Measurements from ENCODE around the gene CFAP77.

Gene CFAP77

DNA sequence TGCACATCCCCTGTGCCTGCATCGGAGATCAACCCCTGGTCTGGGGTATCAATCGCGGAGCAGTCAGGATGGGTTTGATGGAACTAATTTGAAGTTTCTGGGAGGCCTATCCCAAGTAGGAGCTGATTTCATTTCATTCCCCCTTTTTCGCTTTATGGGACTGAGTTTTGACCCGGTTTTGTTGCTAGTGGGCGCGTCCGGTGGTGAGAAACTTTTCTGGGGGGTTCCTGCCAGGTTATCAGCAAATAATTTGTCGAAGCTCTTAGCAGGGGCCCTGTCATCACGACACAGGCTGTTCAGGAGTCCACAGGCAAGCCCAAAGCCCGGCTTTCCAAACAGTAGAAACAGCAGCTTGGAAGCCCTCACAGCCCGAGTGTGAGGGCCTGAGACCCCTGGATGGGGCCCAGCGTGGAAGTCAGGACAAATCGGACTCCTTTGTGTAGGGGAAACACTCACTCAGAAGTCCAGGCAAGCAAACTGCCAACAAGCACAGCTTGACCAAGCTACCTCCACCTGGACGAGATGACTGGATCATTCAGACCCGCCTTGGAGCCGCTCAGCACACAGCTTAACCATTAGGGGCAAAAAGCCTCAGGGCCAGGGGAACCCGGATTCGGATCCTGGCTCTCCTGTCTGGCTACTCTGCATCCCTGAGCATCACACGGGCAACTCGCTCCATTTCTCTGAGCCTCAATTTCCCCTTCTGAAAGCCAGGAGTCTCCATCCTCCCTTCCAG is 108.0 kb downstream of the CFAP77 start:
- H3K27ac ChIP-seq (ENCODE audit: low read depth, low read length): no peak overlapping the region
- H3K4me3 ChIP-seq (ENCODE audit: low read length): no peak overlapping the region
- H3K4me1 ChIP-seq (ENCODE audit: control insufficient read depth, insufficient read depth, low read length): no peaks in the 10 kb centered on the region
- no peak overlapping the region for H3K9ac ChIP-seq (ENCODE audit: low read length)
- H3K27me3 ChIP-seq (ENCODE audit: control insufficient read depth, insufficient read depth, low read length): no peaks in the 10 kb centered on the region
- no peaks in the 10 kb centered on the region for H3K36me3 ChIP-seq (ENCODE audit: control insufficient read depth, insufficient read depth, low read length)

DNA sequence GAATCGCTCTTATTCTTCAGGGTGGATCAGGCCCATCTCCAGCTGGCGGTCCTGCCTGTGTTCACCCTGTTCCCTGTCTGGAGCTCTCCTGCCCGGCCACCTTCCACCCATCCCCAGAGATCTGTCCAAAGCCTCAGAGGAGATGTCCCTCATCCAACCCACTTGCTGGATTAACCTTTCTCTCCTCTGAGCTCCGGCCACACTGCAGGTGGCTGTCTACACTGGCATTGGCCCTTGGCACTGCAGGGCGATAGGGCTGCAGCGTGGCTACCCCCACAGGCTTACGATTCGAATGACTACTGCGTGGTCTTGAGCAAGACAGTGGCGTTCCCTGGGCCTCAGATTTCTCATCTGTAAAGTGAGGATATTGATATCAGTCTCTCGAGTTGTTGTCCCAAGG is 108.6 kb downstream of the CFAP77 start:
- Histone ChIP-seq H3K4me1 (ENCODE audit: control insufficient read depth, insufficient read depth, low read length) (no peaks in the 10 kb centered on the region), H3K4me3 (ENCODE audit: low read length) (no peak overlapping the region), H3K27me3 (ENCODE audit: control insufficient read depth, insufficient read depth, low read length) (no peaks in the 10 kb centered on the region), H3K36me3 (ENCODE audit: control insufficient read depth, insufficient read depth, low read length) (no peaks in the 10 kb centered on the region), H3K27ac (ENCODE audit: low read depth, low read length) (no peak overlapping the region), H3K9ac (ENCODE audit: low read length) (no peak overlapping the region)

- H3K27ac ChIP-seq (ENCODE audit: low read depth, low read length): no peak overlapping the region
- H3K36me3 ChIP-seq (ENCODE audit: control insufficient read depth, insufficient read depth, low read length): no peaks in the 10 kb centered on the region
- H3K9ac ChIP-seq (ENCODE audit: low read length): no peak overlapping the region
- H3K27me3 ChIP-seq (ENCODE audit: control insufficient read depth, insufficient read depth, low read length): no peaks in the 10 kb centered on the region
- no peaks in the 10 kb centered on the region for H3K4me1 ChIP-seq (ENCODE audit: control insufficient read depth, insufficient read depth, low read length)
- H3K4me3 ChIP-seq (ENCODE audit: low read length): no peak overlapping the region
These were observed 109.0 kb downstream of the CFAP77 start for GRCh38 chr9:132519033-132519432.

- Histone ChIP-seq H3K9ac (ENCODE audit: low read length) (no peak overlapping the region), H3K4me3 (ENCODE audit: low read length) (no peak overlapping the region), H3K4me1 (ENCODE audit: control insufficient read depth, insufficient read depth, low read length) (no peaks in the 10 kb centered on the region), H3K36me3 (ENCODE audit: control insufficient read depth, insufficient read depth, low read length) (no peaks in the 10 kb centered on the region), H3K27me3 (ENCODE audit: control insufficient read depth, insufficient read depth, low read length) (no peaks in the 10 kb centered on the region), H3K27ac (ENCODE audit: low read depth, low read length) (no peak overlapping the region)
These were observed 110.6 kb downstream of the CFAP77 start for GRCh38 chr9:132520612-132521011.

- Histone ChIP-seq H3K4me1 (ENCODE audit: control insufficient read depth, insufficient read depth, low read length) (no peaks in the 10 kb centered on the region), H3K27me3 (ENCODE audit: control insufficient read depth, insufficient read depth, low read length) (no peaks in the 10 kb centered on the region)
These were observed 115.5 kb downstream of the CFAP77 start for GRCh38 chr9:132525308-132526023.

GRCh38 chr9:132531195-132531594 is 121.2 kb downstream of the CFAP77 start:
- no peaks in the 10 kb centered on the region for H3K36me3 ChIP-seq (ENCODE audit: control insufficient read depth, insufficient read depth, low read length)
- no peak overlapping the region for H3K4me3 ChIP-seq (ENCODE audit: low read length)
- H3K9ac ChIP-seq (ENCODE audit: low read length): no peak overlapping the region
- H3K27me3 ChIP-seq (ENCODE audit: control insufficient read depth, insufficient read depth, low read length): no peaks in the 10 kb centered on the region
- peak overlapping the region; percentile 15 for H3K27ac ChIP-seq (ENCODE audit: low read depth, low read length)
- no peaks in the 10 kb centered on the region for H3K4me1 ChIP-seq (ENCODE audit: control insufficient read depth, insufficient read depth, low read length)

More at GRCh38 chr9:132525308-132526023, 115.5 kb downstream of the CFAP77 start:
- H3K36me3 ChIP-seq (ENCODE audit: control insufficient read depth, insufficient read depth, low read length): no peaks in the 10 kb centered on the region
- H3K9ac ChIP-seq (ENCODE audit: low read length): no peak overlapping the region
- H3K4me3 ChIP-seq (ENCODE audit: low read length): no peak overlapping the region
- no peak overlapping the region for H3K27ac ChIP-seq (ENCODE audit: low read depth, low read length)

- Histone ChIP-seq H3K9ac (ENCODE audit: low read length) (no peak overlapping the region), H3K4me3 (ENCODE audit: low read length) (no peak overlapping the region), H3K27ac (ENCODE audit: low read depth, low read length) (peak overlapping the region; percentile 15), H3K36me3 (ENCODE audit: control insufficient read depth, insufficient read depth, low read length) (no peaks in the 10 kb centered on the region), H3K4me1 (ENCODE audit: control insufficient read depth, insufficient read depth, low read length) (no peaks in the 10 kb centered on the region), H3K27me3 (ENCODE audit: control insufficient read depth, insufficient read depth, low read length) (no peaks in the 10 kb centered on the region)
These were observed 121.9 kb downstream of the CFAP77 start for GRCh38 chr9:132531710-132532570.

DNA sequence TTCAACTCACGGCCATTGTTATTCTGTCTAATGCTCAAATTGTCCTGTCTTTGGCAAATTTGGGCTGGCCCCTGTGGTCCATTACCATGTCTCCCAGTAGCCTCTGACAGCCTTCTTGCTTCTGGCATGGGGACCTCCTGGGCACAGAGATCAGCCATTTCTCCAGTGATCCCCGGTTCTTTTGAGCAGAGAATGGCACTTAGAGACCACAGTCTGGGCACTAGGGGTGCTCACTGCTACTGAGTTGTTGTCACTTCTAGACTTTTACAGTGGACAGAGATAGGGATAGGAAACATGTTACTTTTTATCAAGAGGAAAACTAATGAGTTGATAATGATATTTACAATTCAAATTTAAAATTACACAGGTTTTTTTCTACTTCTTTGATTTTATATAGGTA is 124.8 kb downstream of the CFAP77 start:
- Histone ChIP-seq H3K27me3 (ENCODE audit: control insufficient read depth, insufficient read depth, low read length) (peaks cover 3% of the 10 kb centered on the region), H3K4me1 (ENCODE audit: control insufficient read depth, insufficient read depth, low read length) (no peaks in the 10 kb centered on the region), H3K9ac (ENCODE audit: low read length) (no peak overlapping the region), H3K36me3 (ENCODE audit: control insufficient read depth, insufficient read depth, low read length) (no peaks in the 10 kb centered on the region), H3K4me3 (ENCODE audit: low read length) (no peak overlapping the region), H3K27ac (ENCODE audit: low read depth, low read length) (no peak overlapping the region)

DNA sequence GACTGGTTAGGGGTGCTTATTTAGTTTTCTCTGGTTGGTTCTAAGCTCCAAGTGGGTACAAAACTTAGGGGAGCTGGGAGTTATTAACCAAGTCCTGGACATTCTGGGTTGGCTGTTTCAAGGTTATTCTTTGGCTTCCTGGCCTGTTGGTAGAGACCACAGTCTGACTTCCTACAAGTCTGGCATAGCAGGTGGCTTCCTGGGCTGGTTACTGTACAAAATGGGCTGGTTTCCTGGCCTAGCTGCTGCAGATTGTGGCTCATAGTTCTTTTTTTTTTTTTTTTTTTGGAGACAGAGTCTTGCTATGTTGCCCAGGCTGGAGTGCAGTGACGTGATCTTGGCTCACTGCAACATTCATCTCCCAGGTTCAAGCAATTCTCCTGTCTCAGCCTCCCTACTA is 126.1 kb downstream of the CFAP77 start:
- H3K4me1 ChIP-seq (ENCODE audit: control insufficient read depth, insufficient read depth, low read length): no peaks in the 10 kb centered on the region
- peaks cover 3% of the 10 kb centered on the region for H3K27me3 ChIP-seq (ENCODE audit: control insufficient read depth, insufficient read depth, low read length)
- H3K4me3 ChIP-seq (ENCODE audit: low read length): no peak overlapping the region
- H3K27ac ChIP-seq (ENCODE audit: low read depth, low read length): no peak overlapping the region
- H3K9ac ChIP-seq (ENCODE audit: low read length): no peak overlapping the region
- H3K36me3 ChIP-seq (ENCODE audit: control insufficient read depth, insufficient read depth, low read length): no peaks in the 10 kb centered on the region

- H3K4me1 ChIP-seq (ENCODE audit: control insufficient read depth, insufficient read depth, low read length): no peaks in the 10 kb centered on the region
- H3K27me3 ChIP-seq (ENCODE audit: control insufficient read depth, insufficient read depth, low read length): peaks cover 5% of the 10 kb centered on the region
- no peaks in the 10 kb centered on the region for H3K36me3 ChIP-seq (ENCODE audit: control insufficient read depth, insufficient read depth, low read length)
- H3K27ac ChIP-seq (ENCODE audit: low read depth, low read length): no peak overlapping the region
- no peak overlapping the region for H3K4me3 ChIP-seq (ENCODE audit: low read length)
- H3K9ac ChIP-seq (ENCODE audit: low read length): no peak overlapping the region
These were observed 127.3 kb downstream of the CFAP77 start for GRCh38 chr9:132537352-132537751.

GRCh38 chr9:132538071-132538470 is 128.1 kb downstream of the CFAP77 start:
- Histone ChIP-seq H3K4me3 (ENCODE audit: low read length) (no peak overlapping the region), H3K9ac (ENCODE audit: low read length) (no peak overlapping the region), H3K4me1 (ENCODE audit: control insufficient read depth, insufficient read depth, low read length) (no peaks in the 10 kb centered on the region), H3K27ac (ENCODE audit: low read depth, low read length) (no peak overlapping the region), H3K36me3 (ENCODE audit: control insufficient read depth, insufficient read depth, low read length) (no peaks in the 10 kb centered on the region), H3K27me3 (ENCODE audit: control insufficient read depth, insufficient read depth, low read length) (peaks cover 5% of the 10 kb centered on the region)

DNA sequence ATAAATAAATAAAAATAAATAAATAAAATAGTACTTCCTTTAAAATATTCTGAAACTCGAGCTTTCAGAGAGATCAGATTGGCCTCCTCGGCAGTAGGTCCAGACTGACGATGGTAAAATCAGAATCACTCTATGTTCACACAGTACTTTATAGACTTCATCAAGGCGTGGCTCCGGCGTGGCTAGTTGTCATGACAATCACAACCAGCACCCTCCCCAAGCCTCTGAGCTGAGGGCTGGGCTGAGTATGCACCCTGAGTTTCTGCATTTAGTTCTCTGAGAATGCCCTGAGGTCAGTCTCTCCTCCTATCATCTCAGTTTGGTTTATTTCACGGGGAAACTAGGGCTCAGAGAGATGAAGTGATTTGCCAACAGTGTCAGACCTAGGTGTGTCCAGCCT is 129.1 kb downstream of the CFAP77 start:
- Histone ChIP-seq H3K4me3 (ENCODE audit: low read length) (no peak overlapping the region), H3K27ac (ENCODE audit: low read depth, low read length) (no peak overlapping the region), H3K4me1 (ENCODE audit: control insufficient read depth, insufficient read depth, low read length) (no peaks in the 10 kb centered on the region), H3K27me3 (ENCODE audit: control insufficient read depth, insufficient read depth, low read length) (peaks cover 5% of the 10 kb centered on the region), H3K36me3 (ENCODE audit: control insufficient read depth, insufficient read depth, low read length) (no peaks in the 10 kb centered on the region), H3K9ac (ENCODE audit: low read length) (no peak overlapping the region)

Measured in rectal smooth muscle tissue (tissue), 1 donor.